WERI-Rb-1 (cell line): ENCODE measurements around the gene VEGFC.

Experiments used
- DNase-seq: peaks from one replicate; pipeline ENCODE4 v3.0.0-alpha.2; 2020
- H3K27ac ChIP-seq: fragments of 250-450 bp; sonication (Bioruptor Pico); 2 replicates; pipeline ENCODE4 v1.5.1; 2020; ENCODE audit warnings: mild to moderate bottlenecking, moderate library complexity
- H3K27me3 ChIP-seq: fragments of 250-450 bp; sonication (Bioruptor Pico); 2 replicates; pipeline ENCODE4 v1.5.1; 2021; ENCODE audit warnings: mild to moderate bottlenecking, low read depth, moderate library complexity; ENCODE audit not compliant: insufficient read depth, severe bottlenecking
- H3K36me3 ChIP-seq: fragments of 250-450 bp; sonication (Bioruptor Pico); 2 replicates; pipeline ENCODE4 v1.5.1; 2020; ENCODE audit warnings: mild to moderate bottlenecking, moderate library complexity
- H3K4me3 ChIP-seq: 2 replicates; pipeline ENCODE4 v1.5.1; 2011; ENCODE audit warnings: low read depth, mild to moderate bottlenecking, control low read depth, low read length
- H3K9me3 ChIP-seq: fragments of 250-450 bp; sonication (Bioruptor Pico); 2 replicates; pipeline ENCODE4 v1.5.1; 2021; ENCODE audit warnings: mild to moderate bottlenecking, moderate library complexity; ENCODE audit not compliant: severe bottlenecking
- CTCF ChIP-seq: IDR thresholded peaks from 2 replicates; pipeline ENCODE4 v1.5.1; 2011; ENCODE audit warnings: low read depth, mild to moderate bottlenecking, control low read depth, inconsistent platforms, low read length

Gene VEGFC

GRCh38 chr4:176780995-176781738 is 11.6 kb downstream of the VEGFC start:
- TF ChIP-seq CTCF: no peak
- Histone ChIP-seq H3K4me3 (no peak overlapping the region), H3K27me3 (no peaks in the 10 kb centered on the region), H3K27ac (no peak overlapping the region; the same call in 1 of the 2 replicates), H3K9me3 (no peaks in the 10 kb centered on the region), H3K36me3 (no peaks in the 10 kb centered on the region)
- DNase-seq: no peak

GRCh38 chr4:176779421-176779820 is 13.3 kb downstream of the VEGFC start:
- Histone ChIP-seq H3K27me3 (no peaks in the 10 kb centered on the region), H3K9me3 (no peaks in the 10 kb centered on the region), H3K36me3 (no peaks in the 10 kb centered on the region), H3K4me3 (no peak overlapping the region), H3K27ac (no peak overlapping the region)
- no peak for DNase-seq
- no peak for TF ChIP-seq CTCF

GRCh38 chr4:176778491-176778890 is 14.2 kb downstream of the VEGFC start:
- no peaks in the 10 kb centered on the region for H3K36me3 ChIP-seq
- H3K9me3 ChIP-seq: no peaks in the 10 kb centered on the region
- no peak for TF ChIP-seq CTCF
- H3K27me3 ChIP-seq: no peaks in the 10 kb centered on the region
- H3K27ac ChIP-seq: no peak overlapping the region
- no peak overlapping the region for H3K4me3 ChIP-seq
- no peak for DNase-seq

- DNase-seq: no peak
- no peak overlapping the region for H3K27ac ChIP-seq
- no peak for TF ChIP-seq CTCF
- no peak overlapping the region for H3K4me3 ChIP-seq
- H3K9me3 ChIP-seq: no peaks in the 10 kb centered on the region
- H3K27me3 ChIP-seq: no peaks in the 10 kb centered on the region
- no peaks in the 10 kb centered on the region for H3K36me3 ChIP-seq
Observed at GRCh38 chr4:176778063-176778462, 14.7 kb downstream of the VEGFC start.

- DNase-seq: no peak
- no peak overlapping the region for H3K27ac ChIP-seq
- no peaks in the 10 kb centered on the region for H3K9me3 ChIP-seq
- H3K4me3 ChIP-seq: no peak overlapping the region
- no peaks in the 10 kb centered on the region for H3K36me3 ChIP-seq
- no peaks in the 10 kb centered on the region for H3K27me3 ChIP-seq
- TF ChIP-seq CTCF: no peak
Observed at GRCh38 chr4:176775338-176775737, 17.4 kb downstream of the VEGFC start.

- Histone ChIP-seq H3K4me3 (no peak overlapping the region), H3K27ac (no peak overlapping the region), H3K27me3 (no peaks in the 10 kb centered on the region), H3K9me3 (no peaks in the 10 kb centered on the region), H3K36me3 (no peaks in the 10 kb centered on the region)
- TF ChIP-seq CTCF: no peak
- DNase-seq: no peak
Observed at GRCh38 chr4:176774852-176775251, 17.9 kb downstream of the VEGFC start.
